IPS-20b (cell line): ENCODE results near the gene ZBTB6.
"Not testable (repeated sequence)": the region's sequence is repeated elsewhere in the genome, so short reads cannot be mapped to it uniquely, and the experiment has no call there.

Experiments used
- H3K27ac ChIP-seq: one replicate; pipeline ENCODE4 v1.5.1; 2013; ENCODE audit warnings: low read length
- H3K27me3 ChIP-seq: 2 replicates; pipeline ENCODE4 v1.6.1; 2013; ENCODE audit warnings: mild to moderate bottlenecking, low read length, inconsistent platforms; ENCODE audit not compliant: insufficient read depth
- H3K36me3 ChIP-seq: 2 replicates; pipeline ENCODE4 v1.6.1; 2013; ENCODE audit warnings: low read depth, mild to moderate bottlenecking, inconsistent platforms, low read length, moderate library complexity; ENCODE audit not compliant: insufficient read depth
- H3K4me1 ChIP-seq: 2 replicates; pipeline ENCODE4 v1.6.1; 2013; ENCODE audit warnings: mild to moderate bottlenecking, control low read depth, inconsistent platforms, low read length, moderate library complexity; ENCODE audit not compliant: insufficient read depth
- H3K4me3 ChIP-seq: 2 replicates; pipeline ENCODE4 v1.5.1; 2013; ENCODE audit warnings: mild to moderate bottlenecking, low read length, inconsistent platforms
- H3K9ac ChIP-seq: 2 replicates; pipeline ENCODE4 v1.6.1; 2013; ENCODE audit warnings: low read depth, mild to moderate bottlenecking, inconsistent platforms, low read length, moderate library complexity
- H3K9me3 ChIP-seq: 2 replicates; pipeline ENCODE4 v1.6.1; 2013; ENCODE audit warnings: mild to moderate bottlenecking, low read depth, low read length, inconsistent platforms; ENCODE audit not compliant: insufficient read depth

The ZBTB6 gene

DNA sequence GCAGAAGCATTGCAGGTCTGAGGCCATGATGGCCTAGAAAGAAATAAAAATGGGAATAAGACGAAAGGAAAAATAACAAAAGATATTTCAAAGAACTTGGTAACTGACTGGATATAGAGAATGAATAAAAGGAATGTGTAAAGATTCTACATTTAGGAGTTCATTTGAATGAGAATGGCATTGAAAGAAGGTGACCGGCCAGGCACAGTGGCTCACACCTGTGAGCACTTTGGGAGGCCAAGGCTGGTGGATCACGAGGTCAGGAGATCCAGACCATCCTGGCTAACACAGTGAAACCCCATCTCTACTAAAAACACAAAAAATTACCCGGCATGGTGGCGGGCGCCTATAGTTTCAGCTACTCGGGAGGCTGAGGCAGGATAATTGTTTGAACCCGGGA lies 9.6 kb upstream of the ZBTB6 start:
- Histone ChIP-seq H3K36me3 (peaks cover 25% of the 10 kb centered on the region), H3K27ac (no peak overlapping the region), H3K9ac (peak overlapping the region; percentile 40; the same call in 1 of the 2 replicates)

DNA sequence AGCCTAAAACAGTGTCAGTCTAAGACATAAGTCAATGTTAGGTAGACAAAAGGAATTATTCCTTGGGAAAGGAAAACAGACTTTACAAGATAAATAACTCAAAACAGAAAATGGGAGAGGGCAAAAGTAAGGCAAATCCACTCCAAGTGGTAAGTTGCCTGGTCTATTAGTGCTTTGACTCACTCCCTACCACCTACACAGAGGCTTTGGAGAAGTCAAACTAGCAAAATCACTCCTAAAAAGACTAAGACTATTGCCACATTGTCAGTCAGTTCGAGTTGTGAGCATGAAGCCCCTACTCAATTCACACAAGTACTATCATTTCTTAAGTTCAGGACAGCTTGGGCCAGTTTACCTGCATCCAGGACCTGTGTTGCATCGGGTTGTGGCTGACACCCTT lies 5.2 kb upstream of the ZBTB6 start:
- H3K4me1 ChIP-seq, result peaks cover 11% of the 10 kb centered on the region; the same call in 1 of the 2 replicates
- H3K4me3 ChIP-seq, result no peak overlapping the region
- H3K9ac ChIP-seq, result no peak overlapping the region
- H3K9me3 ChIP-seq, result no peaks in the 10 kb centered on the region
- H3K27me3 ChIP-seq, result no peaks in the 10 kb centered on the region
- H3K27ac ChIP-seq, result no peak overlapping the region
- peaks cover 25% of the 10 kb centered on the region for H3K36me3 ChIP-seq

More for the DNA sequence above, 9.6 kb upstream of the ZBTB6 start:
- H3K27me3 ChIP-seq, result no peaks in the 10 kb centered on the region
- H3K9me3 ChIP-seq, result no peaks in the 10 kb centered on the region
- peaks cover 18% of the 10 kb centered on the region; the same call in 1 of the 2 replicates for H3K4me1 ChIP-seq
- peak overlapping the region; percentile 41; the same call in 1 of the 2 replicates for H3K4me3 ChIP-seq

- Histone ChIP-seq H3K9ac (peak overlapping the region; percentile 98), H3K9me3 (no peaks in the 10 kb centered on the region), H3K4me3 (peak overlapping the region; percentile 97), H3K27me3 (no peaks in the 10 kb centered on the region), H3K36me3 (peaks cover 27% of the 10 kb centered on the region), H3K4me1 (0 out of 2 replicates have a peak, but pooled peaks cover 2% of the 10 kb centered on the region), H3K27ac (peak overlapping the region; percentile 90)
Observed at GRCh38 chr9:122912671-122912963, 506 bp downstream of the ZBTB6 start.

- H3K4me3 ChIP-seq, H3K9ac ChIP-seq, H3K27ac ChIP-seq, H3K27me3 ChIP-seq, H3K4me1 ChIP-seq, H3K9me3 ChIP-seq: not testable (repeated sequence)
- peaks cover 18% of the 10 kb centered on the region for H3K36me3 ChIP-seq
Observed at GRCh38 chr9:122906122-122906521, 7.0 kb downstream of the ZBTB6 start.

DNA sequence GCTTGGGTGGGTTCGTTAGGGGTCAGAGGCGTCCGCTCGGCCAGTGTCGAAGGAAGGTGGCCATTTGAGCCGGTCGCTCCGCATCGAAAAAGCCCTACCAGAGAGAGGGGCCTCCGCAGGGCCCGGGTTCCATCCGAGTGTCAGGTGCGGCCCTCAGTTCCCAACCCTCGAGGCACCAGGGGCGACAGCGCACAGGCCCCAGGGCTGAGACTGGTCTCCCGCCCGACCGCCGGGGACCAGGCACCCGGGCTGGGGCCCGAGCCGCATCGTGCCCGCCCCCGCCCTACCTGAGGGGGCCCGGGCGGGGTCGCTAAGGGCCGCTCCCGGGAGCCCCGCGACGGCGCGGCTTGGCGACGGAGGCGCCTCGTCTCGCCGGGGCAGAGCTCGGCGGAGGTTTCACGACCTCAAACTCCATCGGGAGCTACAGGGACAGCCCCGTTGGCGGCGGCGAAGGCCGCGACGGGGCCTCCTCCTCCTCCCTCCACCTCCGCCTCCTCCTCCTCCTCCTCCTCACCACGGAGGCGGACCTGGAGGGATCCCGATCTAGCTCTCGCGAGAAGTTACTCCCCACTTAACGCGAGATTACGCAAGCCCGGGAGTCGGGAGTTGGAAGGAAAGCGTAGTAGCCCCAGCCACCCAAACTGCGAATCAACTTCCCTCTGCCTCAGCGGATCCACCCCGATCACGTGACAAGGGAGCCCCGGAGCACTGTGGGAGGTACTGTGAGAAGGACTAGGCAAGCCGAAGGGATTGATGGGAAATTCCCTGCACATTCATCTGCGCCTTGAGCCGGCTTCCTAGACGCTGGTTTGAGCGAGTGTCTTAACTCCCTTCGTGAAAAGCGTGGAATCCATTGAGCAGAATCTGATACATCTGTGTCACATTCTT lies 8.1 kb downstream of the ZBTB6 start, which contains the start of gene RC3H2:
TSS of gene RC3H2 (minus strand) at position 537 of the 888 bp plus-strand sequence. CDS start 7,850 bp downstream, outside the sequence.
- peak within 1 kb of the TSS; percentile 90 for H3K27ac ChIP-seq
- H3K9me3 ChIP-seq, result no peaks in the 10 kb centered on the region
- peaks cover 9% of the 10 kb centered on the region; the same call in 1 of the 2 replicates for H3K4me1 ChIP-seq
- H3K27me3 ChIP-seq, result no peaks in the 10 kb centered on the region
- peaks cover 8% of the 10 kb centered on the region; the same call in 1 of the 2 replicates for H3K36me3 ChIP-seq
- H3K9ac ChIP-seq, result peak within 1 kb of the TSS; percentile 100
- peak within 1 kb of the TSS; percentile 100 for H3K4me3 ChIP-seq

DNA sequence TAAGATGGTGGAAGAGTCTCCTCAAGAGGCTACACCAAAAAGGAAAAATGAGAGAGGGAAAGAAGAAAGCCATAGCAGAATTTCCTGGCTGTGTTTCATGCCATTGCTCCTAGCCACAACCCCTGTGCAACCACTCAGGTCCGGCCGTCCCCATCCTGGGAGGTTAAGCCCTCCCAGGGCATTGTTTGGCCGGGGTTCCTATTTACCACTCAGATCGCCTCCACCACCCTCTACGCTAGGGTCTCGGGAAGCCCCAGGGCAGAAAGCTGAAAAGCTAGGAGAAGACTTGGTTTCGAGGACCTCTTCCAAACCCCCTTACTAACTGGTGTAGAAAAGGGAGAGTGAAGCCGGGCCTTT lies 8.7 kb downstream of the ZBTB6 start:
- Histone ChIP-seq H3K9ac (peak overlapping the region; percentile 100), H3K36me3 (peaks cover 2% of the 10 kb centered on the region; the same call in 1 of the 2 replicates), H3K27me3 (no peaks in the 10 kb centered on the region), H3K27ac (peak overlapping the region; percentile 90), H3K9me3 (no peaks in the 10 kb centered on the region), H3K4me1 (peaks cover 9% of the 10 kb centered on the region; the same call in 1 of the 2 replicates), H3K4me3 (peak overlapping the region; percentile 100)

- no peak overlapping the region for H3K4me3 ChIP-seq
- H3K27ac ChIP-seq, result no peak overlapping the region
- H3K9ac ChIP-seq, result no peak overlapping the region
- peaks cover 9% of the 10 kb centered on the region; the same call in 1 of the 2 replicates for H3K4me1 ChIP-seq
- no peaks in the 10 kb centered on the region for H3K9me3 ChIP-seq
- H3K36me3 ChIP-seq, result peaks cover 19% of the 10 kb centered on the region
- H3K27me3 ChIP-seq, result no peaks in the 10 kb centered on the region
Observed at GRCh38 chr9:122900791-122901190, 12.3 kb downstream of the ZBTB6 start.

GRCh38 chr9:122897969-122898368 lies 15.2 kb downstream of the ZBTB6 start:
- Histone ChIP-seq H3K27ac (no peak overlapping the region), H3K9me3 (no peaks in the 10 kb centered on the region), H3K4me1 (no peaks in the 10 kb centered on the region), H3K36me3 (peaks cover 45% of the 10 kb centered on the region), H3K9ac (no peak overlapping the region), H3K4me3 (no peak overlapping the region), H3K27me3 (no peaks in the 10 kb centered on the region)

DNA sequence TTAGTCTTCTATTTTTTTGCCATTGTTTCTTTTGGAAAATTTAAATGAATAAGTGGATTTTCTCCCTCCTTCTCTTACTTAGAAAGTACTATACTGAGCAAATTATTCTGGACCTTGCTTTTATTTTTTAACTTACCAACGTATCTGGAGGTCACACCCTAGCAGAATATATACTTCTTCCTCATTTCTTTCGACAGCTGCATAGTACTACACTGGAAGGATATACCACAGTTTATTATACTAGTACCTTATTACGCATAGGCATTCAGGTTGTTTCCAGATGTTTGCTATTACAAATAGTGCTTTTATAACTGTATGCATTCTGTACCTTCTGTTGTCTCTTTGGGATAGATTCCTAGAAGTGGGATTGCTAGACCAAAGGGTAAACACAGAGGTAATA lies 24.6 kb downstream of the ZBTB6 start:
- Histone ChIP-seq H3K4me1 (no peaks in the 10 kb centered on the region), H3K9me3 (no peaks in the 10 kb centered on the region), H3K27ac (no peak overlapping the region), H3K4me3 (no peak overlapping the region), H3K9ac (no peak overlapping the region), H3K27me3 (no peaks in the 10 kb centered on the region), H3K36me3 (peaks cover 83% of the 10 kb centered on the region)

- H3K4me1 ChIP-seq, result no peaks in the 10 kb centered on the region
- no peak overlapping the region for H3K27ac ChIP-seq
- peaks cover 86% of the 10 kb centered on the region for H3K36me3 ChIP-seq
- H3K9me3 ChIP-seq, result no peaks in the 10 kb centered on the region
- no peak overlapping the region for H3K9ac ChIP-seq
- H3K27me3 ChIP-seq, result no peaks in the 10 kb centered on the region
- H3K4me3 ChIP-seq, result no peak overlapping the region
Observed at GRCh38 chr9:122883125-122883524, 30.0 kb downstream of the ZBTB6 start.

DNA sequence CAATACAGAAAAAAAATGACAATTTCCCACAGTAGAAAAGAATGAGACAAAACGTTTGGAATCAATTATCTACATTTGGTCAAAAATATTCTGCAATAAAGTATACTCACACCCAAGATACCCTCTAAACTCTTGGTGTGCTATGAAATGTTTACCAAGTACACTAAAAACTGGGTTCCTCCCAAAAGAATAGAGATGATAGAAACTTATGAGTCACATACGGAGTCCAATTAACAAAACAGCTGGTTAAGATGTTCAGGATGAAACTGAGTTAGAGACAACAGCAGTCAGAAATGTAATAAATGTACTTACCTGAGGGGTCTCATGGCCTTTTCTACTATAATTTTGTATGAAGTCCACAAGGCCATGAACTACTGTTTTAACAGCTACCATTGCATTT lies 33.7 kb downstream of the ZBTB6 start:
- no peaks in the 10 kb centered on the region for H3K9me3 ChIP-seq
- no peak overlapping the region for H3K9ac ChIP-seq
- no peak overlapping the region for H3K4me3 ChIP-seq
- no peaks in the 10 kb centered on the region for H3K4me1 ChIP-seq
- H3K27ac ChIP-seq, result no peak overlapping the region
- peaks cover 95% of the 10 kb centered on the region for H3K36me3 ChIP-seq
- no peaks in the 10 kb centered on the region for H3K27me3 ChIP-seq

DNA sequence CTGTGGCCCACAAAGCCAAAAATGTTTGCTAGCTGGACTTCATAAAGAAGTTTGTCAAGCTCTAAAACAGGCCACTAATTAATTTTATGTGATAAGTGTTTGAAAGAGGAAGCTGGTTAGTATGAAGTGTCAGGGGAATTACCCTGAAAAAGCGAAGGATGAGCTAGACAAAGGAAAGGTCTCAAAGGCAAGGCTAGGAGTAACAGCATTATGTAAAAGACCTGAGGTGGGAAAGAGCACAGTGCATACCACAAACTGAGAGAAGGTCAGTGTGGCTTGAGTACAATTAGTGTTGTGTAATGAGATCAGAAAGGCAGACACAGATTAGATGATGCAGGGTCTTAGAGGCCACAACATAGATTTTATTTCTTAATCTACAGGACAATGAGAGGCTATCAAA lies 37.6 kb downstream of the ZBTB6 start:
- Histone ChIP-seq H3K36me3 (peaks cover 94% of the 10 kb centered on the region), H3K4me3 (no peak overlapping the region), H3K27ac (no peak overlapping the region), H3K9ac (no peak overlapping the region), H3K4me1 (no peaks in the 10 kb centered on the region), H3K9me3 (no peaks in the 10 kb centered on the region), H3K27me3 (no peaks in the 10 kb centered on the region)
